GM19025 (cell line): ENCODE data around the gene BNC2.

Experiments
- ATAC-seq: cut with Tn5 transposase; IDR thresholded peaks from one replicate; pipeline ENCODE4 v1.9.1; 2021; ENCODE audit warnings: mild to moderate bottlenecking, low read depth, moderate library complexity; ENCODE audit not compliant: unreplicated experiment

The BNC2 gene

DNA sequence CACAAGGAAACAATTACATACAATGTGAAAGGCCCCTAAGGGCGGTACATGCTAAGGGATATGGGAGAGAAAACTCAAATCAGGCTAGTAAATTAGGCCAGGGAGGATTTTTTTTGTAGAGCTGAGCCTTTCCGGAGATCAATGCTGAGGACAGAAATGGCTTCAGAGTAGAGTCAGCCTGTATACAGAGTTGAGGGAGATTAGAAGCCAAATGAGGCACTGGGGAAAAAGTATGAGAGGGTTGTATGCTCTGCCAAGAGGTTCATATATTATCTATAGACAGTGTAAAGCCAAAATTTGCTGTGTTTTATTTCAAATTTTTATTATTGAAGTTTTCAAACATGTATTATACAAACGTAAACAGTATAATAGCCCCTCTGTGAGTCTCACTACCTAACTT is 103.1 kb downstream of the BNC2 start:
- no peak for ATAC-seq

DNA sequence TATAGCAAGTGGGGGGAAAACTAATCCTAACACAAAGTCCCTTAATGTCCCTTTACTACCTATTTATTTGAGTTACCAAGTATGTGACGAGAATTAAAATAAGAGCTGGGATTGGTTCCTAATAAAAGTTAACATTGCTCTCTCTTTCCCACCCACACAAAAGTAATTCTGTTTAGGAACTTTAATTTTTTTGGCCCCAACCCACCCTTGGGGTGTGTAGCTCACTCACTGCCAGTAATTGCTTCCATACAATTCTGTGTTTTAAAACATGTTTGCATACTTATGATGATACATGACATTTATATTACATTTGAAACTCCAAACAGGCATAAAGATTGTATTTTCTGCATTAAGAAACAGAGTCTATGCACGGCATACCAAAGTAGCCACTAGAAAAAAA is 106.5 kb downstream of the BNC2 start:
- ATAC-seq: no peak

DNA sequence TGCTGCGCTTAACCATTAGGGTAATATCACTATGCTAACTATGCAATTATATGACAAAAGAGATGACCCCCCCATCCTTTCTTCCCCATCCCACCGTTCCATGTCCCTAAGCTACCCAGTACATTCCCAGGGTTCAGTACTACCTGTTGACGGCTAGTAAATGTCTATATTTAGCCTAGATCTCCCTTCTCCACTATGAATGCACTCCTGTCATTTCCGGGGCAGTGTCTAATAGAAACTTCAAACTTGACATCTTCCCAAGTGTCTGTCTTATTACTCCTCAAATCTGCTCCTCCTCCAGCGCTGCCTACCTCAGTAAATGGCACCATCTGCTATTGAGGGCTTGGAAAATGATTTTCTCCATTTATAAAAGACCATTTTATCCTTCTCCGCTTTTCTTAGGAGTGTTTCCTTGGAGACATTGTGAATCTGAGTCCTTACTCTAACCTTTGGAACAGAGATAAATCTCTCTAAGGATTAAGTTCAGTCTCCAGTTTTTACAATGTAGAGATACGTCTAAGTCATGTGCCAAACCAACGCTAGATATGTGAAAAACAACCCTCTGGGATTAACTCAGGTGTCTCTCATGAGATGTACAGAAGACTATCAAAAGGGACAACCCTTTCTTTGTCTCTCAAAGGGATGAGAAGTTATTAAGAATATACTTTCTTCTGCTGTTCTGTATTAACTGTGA is 114.9 kb downstream of the BNC2 start:
- no peak for ATAC-seq

GRCh38 chr9:16754662-16755061 is 115.8 kb downstream of the BNC2 start:
- ATAC-seq: no peak

GRCh38 chr9:16753256-16753655 is 117.2 kb downstream of the BNC2 start:
- ATAC-seq: no peak

DNA sequence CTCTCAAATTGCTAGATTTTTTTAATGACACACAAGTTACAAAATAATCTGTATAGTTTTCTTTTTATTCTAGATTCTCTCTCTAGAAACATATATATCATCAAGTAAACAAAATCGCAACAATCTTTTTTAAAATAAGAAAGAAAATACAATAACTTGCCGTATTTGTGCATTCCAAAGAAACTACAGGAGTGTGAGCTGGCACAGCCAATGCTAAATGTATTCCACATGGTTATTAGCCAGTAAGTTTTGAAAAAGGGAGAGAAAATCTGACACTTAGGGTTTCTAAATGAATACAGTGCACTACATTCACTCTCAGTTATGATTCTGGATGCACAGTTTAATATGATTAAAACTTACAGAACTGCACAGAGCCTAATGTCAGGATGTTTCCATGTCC is 117.9 kb downstream of the BNC2 start:
- ATAC-seq: no peak

DNA sequence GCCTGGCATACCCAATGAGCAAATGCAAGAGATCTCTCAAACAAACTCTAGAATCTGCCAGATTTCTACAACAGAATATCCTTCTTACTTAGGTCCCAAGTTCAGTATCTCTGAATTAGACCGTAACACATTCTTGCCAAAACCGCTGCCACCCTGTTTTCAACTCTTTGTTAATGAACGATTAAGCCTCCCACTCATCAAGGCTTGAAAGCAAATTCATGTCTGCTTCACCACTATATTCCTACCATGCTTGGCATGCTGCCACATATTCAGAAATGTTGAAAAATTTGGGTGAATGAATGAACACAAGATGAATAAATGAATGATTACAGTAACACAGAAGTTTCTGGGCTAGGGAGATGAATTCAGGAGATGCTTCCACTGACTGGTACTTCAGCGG is 119.9 kb downstream of the BNC2 start:
- no peak for ATAC-seq

DNA sequence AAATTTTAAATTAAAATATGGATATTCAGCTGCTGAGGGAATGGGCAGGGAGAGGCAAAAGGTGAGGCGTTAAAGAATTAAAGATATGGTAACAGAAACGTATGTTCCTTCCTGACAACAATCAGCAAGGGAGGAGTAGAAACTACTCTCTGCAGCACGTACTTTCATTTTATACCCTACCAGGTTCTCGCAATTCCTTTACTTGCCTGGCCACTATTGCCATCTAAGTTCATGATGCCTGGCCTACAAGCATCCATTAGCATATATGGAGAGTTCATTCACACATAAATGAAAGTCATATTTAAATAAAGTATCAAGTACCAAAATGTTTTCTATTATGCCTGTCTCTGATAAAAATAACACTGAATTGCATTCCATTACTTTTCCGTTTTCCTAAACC is 125.1 kb downstream of the BNC2 start:
- ATAC-seq: no peak

DNA sequence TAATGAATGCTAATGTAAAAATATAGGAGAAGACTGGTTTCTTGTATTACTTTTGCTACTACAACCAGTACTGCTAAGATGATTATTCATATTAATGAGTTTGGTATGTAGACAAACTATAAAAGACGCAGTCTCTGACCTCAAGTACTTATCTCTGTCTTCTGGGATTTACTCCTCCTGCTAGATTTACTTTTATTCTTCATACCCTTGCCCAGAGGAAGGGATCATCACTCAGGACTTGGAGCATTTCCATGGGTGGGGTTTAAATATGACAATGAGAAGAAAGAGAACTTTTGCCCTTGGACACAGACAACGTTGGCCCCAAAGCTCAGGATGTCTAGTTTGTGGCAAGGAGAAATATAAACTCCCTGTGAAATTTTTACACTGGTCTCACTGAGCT is 126.1 kb downstream of the BNC2 start:
- ATAC-seq: no peak

GRCh38 chr9:16743375-16743774 is 127.1 kb downstream of the BNC2 start:
- ATAC-seq: no peak

- ATAC-seq: no peak
Observed at GRCh38 chr9:16735001-16735400, 135.5 kb downstream of the BNC2 start.

DNA sequence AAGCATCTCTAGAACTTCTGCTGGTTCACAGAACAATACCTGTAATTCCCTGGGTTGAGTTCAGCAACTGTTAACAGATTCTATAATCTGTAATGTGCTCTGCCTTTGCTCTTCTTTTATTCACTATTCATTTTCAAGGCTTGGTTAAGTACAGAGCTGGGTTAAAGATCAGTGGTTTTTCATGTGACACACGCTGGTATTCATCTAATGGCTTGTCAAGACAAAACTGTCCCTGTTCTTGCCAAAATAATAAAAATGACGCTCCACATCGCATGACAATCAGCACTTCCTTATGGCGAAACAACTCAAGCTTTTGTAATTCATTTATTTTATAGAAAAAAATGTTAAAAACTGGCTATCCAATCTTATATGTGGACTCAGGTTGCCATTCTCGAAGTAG is 137.9 kb downstream of the BNC2 start:
- ATAC-seq: no peak

DNA sequence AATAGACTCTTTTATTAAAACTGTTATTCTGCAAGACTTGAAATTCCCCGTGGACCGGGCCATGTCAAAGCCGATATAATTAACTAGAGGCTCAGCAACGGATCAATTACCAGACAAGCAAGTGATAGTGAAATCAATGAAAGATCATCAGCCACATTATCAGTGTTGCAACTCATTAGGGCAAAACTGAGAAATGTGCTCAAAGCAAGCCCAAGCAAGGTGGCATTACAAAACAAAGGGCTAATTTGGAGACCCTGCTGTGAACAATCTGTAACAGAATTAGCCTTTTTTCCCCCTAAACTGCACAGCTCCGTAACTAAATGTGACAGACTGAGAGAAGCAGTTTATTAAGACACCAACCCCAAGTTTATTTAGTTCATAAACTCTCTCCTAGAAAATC is 140.3 kb downstream of the BNC2 start:
- no peak for ATAC-seq

DNA sequence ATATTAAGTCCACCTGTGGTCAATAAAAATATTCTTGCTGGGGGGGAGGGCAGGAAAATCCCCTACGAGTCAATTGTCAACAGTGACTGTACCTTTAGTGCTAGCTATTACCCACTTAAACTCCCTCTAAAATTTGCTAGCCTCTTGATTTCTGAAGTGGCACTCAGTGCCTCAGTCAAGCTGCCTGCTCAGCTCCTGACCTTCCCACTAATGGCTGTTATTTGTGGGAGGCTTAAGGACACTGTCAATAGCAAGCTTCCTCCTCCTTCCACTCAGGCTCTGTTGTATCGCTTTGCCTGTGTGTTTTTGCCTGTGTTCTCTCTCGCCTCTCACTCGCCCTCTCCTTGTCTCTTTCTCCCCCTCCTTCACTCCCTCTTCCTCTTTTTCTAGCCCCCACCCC is 140.8 kb downstream of the BNC2 start:
- ATAC-seq: no peak

GRCh38 chr9:16728137-16728508 is 142.3 kb downstream of the BNC2 start:
- ATAC-seq: no peak

DNA sequence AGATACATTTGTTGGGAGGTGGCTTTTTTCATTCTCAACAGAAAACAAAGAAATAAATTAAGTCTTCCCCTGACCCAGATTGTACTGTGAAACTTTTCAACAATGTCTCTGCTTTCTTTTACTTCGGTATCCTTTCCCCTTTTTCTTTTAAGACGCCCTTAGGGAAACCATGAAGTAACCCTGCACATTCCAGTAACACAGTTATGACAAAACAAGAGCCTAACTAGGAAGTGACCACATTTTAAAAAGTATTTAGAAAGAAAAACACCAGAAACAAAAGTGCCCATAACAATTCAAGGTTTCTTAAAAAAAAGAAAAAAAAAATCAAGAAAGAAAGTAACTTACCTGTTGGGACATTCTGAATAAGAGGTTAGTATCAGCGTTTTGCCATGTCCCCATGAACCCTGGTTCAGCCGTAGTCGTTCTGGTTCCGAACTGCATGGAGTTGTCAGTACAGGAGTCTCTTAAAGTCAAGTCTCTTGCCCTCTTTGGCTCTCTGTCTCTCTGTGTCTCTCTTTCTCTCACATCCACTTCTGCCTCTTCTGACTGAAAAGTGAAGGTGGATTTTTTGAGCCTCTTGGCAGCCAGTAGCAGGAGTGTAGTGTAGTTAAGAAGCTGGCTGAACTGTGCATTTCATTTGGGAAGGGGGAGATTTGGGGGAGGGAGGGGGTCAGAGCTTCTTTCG is 142.9 kb downstream of the BNC2 start:
- no peak for ATAC-seq

GRCh38 chr9:16726718-16727451 is 143.6 kb downstream of the BNC2 start:
- ATAC-seq: no peak

GRCh38 chr9:16726029-16726428 is 144.4 kb downstream of the BNC2 start:
- ATAC-seq: no peak

DNA sequence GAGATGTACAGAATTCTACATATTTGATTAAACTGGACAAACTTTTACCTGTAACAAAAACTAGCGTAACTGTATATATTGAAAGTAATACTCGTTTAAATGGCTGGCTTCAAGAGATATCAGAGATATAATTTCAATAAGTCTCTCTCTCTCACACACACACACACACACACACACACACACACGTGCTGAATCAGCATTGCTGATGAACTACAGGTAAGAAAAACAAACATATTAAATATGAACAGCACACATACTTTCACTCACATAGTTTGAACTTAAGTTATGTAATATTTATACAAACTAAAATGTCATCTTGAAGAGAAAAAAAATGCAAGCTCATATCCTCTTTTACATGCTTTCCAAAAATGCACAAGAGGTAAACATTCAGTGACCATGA is 145.4 kb downstream of the BNC2 start:
- no peak for ATAC-seq

GRCh38 chr9:16721972-16722371 is 148.5 kb downstream of the BNC2 start:
- no peak for ATAC-seq

DNA sequence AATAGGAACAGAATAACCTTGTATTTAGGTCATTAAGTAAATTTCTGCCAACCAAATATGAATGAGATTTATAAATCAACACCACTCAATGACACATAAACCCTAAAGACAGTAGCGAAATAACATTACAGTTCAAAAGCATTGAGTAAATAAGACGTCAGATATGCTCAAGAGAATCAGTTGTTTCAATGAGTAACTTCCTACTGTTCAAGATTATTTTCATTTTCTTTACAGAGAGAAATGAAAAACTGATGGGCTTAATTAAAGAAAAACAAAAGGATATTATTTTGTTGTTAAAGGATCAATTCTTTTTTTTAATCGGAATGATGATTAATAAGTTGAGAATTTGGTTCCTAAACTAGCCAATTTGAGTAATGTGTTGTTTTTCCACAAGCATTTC is 150.1 kb downstream of the BNC2 start:
- no peak for ATAC-seq

GRCh38 chr9:16719921-16720320 is 150.5 kb downstream of the BNC2 start:
- no peak for ATAC-seq
